Activated CD8-positive, alpha-beta memory T cell treated with anti-CD3 and anti-CD28 coated beads for 1 hour (primary cell): ENCODE measurements around the gene RPL36AL.
"Not testable (repeated sequence)": the region's sequence is repeated elsewhere in the genome, so short reads cannot be mapped to it uniquely, and the experiment has no call there.

Experiments used
- DNase-seq, 2 donors: peaks; one replicate each; pipeline ENCODE4 v3.0.0-alpha.2; 2020; ENCODE audit warnings: low read depth in 1 of 2; ENCODE audit errors: extremely low read depth in 1 of 2

RPL36AL gene

DNA sequence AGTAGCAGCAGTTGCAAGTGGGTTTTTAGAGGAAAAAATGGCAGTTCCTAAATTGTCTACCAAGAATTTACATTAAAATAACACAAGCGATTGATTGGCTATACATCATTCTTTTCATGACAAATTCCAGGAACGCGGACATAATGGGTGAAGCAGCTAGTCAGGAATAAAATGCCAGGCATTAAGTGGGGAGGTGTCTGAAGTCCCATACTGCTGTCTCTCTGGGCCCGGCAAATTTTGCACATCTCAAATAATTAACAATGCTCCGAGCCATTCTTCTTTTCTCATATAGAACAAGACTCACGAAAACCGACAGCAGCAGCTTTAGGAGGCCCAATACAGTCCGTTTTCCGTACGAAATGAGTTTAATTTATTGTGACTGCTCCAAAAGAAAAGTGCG, 696 bp downstream of the RPL36AL start:
- DNase-seq, result no peak

DNA sequence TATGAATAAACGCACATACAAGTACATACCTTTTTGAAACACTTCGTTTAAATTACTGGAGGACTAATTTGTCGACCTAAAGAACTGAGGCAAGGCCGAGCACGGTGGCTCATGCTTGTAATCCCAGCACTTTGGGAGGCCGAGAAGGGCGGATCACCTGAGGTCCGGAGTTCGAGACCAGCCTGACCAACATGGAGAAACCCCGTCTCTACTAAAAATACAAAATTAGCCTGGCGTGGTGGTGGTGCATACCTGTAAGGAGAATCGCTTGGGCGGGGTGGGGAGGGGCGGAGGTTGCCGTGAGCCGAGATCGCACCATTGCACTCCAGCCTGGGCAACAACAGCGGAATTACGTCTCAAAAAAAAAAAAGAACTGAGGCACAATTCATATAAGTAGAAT, 1.2 kb downstream of the RPL36AL start:
- DNase-seq, result not testable (repeated sequence)

DNA sequence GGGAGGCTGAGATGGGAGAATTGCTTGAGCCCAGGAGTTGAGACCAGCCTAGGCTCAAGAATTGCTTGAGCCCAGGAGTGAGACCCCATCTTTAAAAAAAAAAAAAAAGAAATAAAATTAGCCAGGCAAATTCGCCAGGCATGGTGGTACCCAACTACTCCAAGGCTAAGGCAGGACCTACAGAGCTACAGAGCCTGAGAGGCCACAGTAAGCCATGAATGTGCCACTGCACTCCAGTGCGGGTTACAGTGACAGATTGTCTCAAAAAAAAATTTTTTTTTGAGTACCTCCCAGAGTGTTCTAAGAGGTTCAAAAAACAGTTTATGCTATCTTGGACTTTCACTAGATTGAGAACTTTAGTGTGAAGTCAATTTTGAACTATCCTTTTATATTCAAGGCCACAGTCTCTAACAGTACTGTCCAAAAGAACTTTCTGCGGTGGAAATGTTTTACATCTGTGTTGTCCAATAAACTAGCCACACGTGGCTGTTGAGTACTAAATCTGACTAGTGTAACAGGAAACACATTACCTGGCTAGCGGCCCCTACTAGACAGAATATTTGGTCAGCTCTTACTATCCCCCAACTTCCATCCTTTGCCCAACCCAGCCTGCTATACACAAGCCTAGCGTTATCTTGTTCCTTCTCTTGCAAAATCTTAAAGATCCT, 2.4 kb downstream of the RPL36AL start:
- no peak for DNase-seq

DNA sequence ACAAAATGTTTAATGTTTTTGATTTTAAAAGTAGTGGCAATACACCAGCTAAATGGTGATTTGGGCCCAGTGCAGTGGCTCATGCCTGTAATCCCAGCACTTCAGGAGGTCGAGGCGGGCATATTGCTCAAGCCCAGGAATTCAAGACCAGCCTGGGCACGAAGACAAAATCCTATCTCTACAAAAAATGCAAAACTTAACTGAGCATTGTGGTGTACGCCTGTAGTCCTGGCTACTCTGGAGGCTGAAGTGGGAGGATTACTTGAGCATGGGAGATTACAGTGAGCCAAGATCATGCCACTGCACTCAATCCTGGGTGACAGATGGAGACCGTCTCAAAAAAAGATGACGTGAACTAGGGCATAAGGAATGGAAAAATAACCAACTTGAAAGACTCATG, 4.7 kb downstream of the RPL36AL start:
- DNase-seq, result no peak

DNA sequence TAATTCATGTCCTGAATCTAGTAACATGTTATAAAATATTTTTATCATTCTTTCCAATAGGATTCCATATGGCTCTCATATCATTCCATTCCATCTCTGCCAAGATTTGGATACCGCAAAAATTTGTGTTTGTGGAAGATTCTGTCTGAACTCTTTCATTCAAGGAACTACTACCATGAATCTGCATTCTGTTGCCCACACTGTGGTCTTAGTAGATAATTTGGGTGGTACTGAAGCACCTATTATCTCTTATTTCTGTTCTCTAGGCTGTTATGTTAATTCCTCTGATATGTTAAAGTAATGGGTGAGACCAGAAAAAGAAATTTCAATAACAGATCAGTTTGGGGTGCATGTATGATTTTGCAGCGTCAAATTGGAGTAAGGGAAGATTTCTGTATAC, 6.2 kb downstream of the RPL36AL start:
- DNase-seq, result no peak

DNA sequence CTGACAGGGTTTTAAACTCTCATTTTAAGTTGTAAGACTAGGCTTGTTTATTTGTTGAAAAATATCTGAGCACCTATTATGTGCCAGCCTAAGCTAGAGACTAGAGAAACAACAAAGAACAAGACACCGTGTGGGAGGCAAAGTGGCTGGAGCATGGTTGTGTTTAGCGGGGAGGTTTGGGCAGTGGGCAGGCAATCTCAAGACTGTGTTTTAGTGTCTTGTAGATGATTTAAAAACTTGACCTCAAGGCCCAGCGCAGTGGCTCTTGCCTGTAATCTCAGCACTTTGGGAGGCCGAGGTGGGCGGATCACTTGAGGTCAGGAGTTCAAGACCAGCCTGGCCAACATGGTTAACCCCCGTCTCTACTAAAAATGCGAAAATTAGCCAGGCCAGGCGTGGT, 7.8 kb downstream of the RPL36AL start:
- DNase-seq, result no peak

DNA sequence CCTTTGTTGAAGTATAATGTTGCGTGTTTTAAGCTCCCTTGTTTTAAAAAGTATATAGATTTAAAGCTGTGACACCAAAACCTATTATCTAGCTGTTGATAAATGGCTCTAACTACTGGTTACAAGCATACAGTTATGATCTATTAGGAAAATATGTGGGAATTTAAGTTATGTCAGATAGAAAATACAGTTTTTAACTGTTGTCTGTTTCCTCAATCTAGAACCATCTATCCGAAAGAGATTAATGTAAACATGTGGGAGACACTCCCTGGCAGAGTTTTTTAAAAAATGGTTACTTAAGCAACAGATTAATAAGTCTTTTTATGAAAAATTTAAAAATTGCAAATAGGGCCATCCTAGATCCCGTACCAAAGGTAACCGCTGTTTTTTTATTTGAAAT, 8.2 kb downstream of the RPL36AL start:
- DNase-seq, result no peak

DNA sequence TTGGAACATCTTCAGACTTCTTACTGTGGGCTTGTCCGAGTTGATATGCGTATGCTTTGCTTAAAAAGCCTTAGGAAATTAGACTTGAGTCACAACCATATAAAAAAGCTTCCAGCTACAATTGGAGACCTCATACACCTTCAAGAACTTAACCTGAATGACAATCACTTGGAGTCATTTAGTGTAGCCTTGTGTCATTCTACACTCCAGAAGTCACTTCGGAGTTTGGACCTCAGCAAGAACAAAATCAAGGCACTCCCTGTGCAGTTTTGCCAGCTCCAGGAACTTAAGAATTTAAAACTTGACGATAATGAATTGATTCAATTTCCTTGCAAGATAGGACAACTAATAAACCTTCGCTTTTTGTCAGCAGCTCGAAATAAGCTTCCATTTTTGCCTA, 12.8 kb downstream of the RPL36AL start:
- DNase-seq, result no peak

DNA sequence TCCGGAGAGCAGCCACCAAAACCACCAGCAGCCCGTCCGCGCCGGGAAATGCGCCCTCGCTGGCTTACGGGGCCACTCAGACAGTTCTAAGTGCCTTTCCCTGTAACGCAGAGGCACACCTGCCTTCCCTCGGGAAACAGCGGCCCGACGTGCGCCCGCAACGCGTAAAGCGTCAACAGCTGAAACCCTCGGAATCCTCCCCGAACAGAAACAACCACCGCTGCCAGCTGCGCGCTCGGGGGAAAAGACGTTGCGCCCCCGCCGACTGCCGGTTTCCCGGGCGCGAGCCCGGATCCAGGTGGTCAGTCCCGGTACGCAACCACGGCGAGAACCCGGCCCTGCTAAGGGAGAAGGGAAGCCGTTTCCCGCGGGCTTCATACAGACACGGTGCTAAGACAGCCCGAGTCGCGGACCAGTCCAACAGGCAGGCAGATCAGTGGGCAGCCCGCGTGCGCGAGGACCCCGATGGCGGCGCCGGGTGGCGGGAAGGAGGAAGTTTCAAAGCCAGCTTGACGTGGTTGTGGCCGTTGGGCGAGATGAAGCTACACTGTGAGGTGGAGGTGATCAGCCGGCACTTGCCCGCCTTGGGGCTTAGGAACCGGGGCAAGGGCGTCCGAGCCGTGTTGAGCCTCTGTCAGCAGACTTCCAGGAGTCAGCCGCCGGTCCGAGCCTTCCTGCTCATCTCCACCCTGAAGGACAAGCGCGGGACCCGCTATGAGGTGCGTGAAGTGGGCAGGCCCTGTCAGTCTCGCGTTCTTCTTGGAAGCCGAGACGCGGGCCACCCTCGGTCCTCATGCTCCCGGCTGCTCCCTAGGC, 21.7 kb downstream of the RPL36AL start, which contains the start of gene LRR1:
LRR1 (plus strand) TSS at position 456 of the 816 bp plus-strand sequence; CDS start at position 537, 81 bp downstream.
- peak; percentile 57 to 78 for DNase-seq

DNA sequence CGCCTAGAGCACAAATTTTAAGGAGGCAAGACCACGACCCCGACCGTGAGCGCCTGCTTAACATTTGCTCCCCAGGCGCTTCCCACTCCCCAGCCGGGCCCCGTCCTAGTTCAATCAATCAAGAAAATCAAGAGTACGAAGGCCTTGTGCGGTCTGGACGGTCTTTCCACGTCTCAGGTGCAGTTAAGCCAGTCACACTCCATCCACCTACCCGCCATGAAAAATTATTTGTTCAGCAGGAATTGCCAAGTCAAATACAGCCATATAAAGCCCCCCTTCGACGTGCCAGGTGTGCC, 22.3 kb downstream of the RPL36AL start:
- no peak for DNase-seq

DNA sequence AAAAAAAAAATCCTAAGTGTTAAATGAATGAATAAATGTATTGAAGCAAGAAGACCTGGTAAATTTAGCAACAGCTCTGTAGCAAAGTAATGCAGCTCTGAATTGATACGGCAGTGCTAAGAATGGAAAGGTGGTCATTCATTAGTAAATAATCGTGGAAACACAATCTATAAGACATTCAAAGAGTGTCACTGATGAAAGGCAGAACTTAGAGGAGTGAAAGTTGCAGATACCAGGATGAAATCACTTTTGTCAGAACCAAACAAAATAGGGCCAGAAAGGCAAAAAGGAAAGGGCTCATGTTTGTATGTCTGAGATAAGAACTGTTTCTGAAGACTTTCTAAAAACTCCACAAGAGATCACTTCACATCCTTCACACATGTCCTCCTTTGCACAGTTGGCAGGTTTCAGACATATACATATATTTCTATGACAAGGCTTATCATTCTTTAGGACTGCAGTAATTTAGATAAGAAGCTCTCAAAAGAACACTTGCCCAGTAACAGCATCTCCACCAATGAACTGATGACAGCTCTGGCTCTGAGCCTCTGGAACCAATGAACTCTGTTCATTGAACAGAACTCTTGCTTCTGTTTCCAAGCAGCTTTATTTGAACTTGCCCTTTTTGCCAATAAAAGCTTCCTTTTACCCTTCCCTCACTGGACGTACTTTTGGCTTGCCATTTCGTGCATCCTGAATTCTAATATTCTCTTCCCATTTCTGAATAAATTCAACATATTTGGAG, 25.9 kb downstream of the RPL36AL start:
- no peak for DNase-seq

DNA sequence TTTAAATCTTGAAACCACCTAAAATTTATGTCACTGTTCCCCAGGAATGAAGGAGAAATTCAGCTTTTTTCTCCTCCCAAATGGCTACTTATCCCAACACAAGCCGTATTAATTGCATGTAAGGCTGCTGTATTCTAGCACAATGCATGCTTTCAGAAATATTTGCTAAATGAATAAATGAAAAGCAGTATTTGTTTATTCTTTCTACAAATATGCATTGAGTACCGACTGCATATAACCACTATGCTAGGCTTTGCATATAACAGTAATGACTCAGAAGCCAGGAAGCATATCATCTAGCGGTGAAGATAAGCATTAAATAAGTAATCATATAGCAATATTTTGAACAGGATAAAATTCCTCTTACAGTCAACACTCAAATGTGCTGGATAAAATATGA, 27.4 kb downstream of the RPL36AL start:
- DNase-seq, result no peak

DNA sequence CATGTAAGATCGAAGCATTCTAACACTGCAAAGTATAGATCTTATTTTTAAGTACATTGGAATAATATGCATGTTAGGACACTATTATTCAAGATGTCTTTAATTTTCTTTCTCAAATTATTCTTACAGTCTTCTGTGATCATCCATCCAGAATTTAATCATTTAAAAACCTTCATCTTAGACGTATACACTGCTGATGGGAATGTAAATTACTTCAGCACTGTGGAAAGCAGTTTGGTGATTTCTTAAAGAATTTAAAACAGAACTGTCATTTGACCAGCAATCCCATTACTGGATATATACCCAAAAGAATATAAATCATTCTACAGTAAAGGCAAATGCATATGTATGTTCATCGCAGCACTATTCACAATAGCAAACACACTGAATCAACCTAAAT, 31.0 kb downstream of the RPL36AL start:
- no peak for DNase-seq

DNA sequence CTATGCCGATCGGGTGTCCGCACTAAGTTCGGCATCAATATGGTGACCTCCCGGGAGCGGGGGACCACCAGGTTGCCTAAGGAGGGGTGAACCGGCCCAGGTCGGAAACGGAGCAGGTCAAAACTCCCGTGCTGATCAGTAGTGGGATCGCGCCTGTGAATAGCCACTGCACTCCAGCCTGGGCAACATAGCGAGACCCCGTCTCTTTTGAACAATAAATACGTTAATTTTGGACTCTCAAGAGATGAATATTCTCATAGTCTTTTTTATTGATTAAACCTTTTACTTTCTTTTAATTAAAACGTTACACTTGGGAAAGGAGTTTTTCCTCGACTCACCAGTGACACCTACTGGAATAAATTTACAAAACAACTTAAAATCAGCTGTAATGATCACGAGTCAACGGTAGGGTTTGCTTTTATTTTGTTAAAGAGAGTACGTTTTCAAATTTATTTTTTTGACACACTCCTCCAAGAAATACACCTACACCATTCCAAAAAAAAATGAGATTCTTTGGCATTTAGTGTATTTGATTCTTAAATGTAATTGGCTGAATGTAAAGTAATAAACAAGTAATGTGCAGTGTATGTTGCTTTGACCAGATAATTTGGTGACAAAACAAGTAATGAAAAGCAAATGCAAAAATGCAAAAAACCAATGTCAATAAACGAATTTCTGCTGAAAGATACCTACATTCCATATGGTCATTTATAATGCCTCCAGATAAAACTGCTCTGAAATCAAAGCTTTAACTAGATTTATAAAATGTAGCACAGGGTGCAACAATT, 33.6 kb downstream of the RPL36AL start:
- DNase-seq, result no peak

DNA sequence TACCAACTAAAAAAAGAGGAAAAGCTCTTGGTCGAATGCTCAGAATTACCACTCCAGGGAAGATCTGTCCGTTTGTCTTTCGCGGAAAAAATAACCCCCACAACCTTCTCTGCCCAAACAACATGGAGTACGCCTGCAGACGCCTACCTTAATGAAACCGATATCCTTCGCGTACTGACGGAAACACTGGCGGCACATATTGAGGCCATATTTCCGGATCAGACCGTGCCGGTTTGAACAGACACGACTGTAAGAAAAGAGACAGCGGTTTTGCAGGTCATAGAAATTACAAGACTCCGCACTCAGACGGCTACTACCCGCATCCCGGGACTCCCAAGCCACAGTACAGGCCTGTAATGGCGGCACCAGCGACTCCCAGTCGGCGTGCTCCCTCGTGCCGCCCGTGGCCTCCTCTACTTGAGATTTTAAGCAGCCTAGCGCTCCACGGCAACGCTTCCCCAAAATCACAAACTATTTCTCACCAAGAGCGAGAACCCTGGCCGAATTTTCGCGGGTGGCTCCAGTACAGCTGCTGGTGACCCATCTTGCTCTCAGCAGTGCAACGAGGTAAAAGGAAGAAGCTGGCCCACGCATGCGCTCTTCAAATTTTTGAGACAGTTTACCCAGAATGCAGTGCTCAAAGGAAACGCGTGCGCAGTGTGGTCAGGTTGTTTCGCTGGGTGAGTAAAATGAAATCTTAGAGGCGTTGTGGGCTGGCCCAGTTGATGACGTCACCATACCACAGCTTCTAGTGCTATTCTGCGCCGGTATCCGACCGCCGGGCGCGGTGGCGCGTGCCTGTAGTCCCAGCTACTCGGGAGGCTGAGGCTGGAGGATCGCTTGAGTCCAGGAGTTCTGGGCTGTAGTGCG, 34.4 kb downstream of the RPL36AL start, which contains the start of gene RPS29:
RPS29 (minus strand) TSS at position 578 of the 870 bp plus-strand sequence; CDS start at position 544, 34 bp downstream.
- DNase-seq, result peak; percentile 93 to 98

DNA sequence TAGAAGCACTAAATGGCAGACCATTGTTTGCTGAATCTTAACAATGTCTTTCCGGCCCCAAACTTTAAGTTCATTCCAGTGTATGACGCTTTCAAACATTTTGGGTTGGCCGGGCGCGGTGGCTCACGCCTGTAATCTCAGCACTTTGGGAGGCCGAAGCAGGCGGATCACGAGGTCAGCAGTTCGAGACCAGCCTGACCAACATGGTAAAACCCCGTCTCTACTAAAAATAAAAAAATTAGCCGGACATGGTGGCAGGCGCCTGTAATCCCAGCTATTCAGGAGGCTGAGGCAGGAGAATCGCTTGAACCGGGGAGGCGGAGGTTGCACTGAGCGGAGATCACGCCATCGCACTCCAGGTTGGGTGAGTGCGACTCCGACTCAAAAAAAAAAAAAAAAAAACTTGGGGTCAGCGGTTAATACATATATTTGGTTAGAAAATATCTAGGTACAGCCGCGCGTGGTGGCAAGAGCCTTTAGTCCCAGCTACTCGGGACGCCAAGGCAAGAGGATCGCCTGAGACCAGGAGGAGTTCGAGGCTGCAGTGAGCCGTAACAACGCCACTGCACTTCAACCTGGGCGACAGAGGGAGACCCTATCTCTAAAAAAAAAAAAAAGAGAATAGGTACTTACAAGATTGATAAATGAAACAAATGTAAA, 35.3 kb downstream of the RPL36AL start:
- DNase-seq, result not testable (repeated sequence)

DNA sequence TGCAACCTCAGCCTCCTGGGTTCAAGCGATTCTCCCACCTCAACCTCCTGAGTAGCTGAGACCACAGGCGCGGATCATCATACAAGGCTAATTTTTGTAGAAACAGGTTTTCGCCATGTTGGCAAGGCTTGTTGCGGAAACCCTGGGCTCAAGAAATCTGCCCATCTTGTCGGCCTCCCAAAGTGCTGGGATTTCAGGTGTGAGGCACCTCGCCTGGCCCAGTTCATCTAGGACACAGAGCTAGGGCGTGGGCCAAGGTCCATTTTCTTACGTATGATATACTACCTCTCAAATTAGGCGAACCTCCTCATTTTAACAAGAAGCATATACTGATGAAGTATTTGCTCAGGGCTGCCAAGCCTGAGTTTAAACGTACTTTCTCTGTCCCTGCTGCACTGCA, 36.4 kb downstream of the RPL36AL start:
- no peak for DNase-seq

DNA sequence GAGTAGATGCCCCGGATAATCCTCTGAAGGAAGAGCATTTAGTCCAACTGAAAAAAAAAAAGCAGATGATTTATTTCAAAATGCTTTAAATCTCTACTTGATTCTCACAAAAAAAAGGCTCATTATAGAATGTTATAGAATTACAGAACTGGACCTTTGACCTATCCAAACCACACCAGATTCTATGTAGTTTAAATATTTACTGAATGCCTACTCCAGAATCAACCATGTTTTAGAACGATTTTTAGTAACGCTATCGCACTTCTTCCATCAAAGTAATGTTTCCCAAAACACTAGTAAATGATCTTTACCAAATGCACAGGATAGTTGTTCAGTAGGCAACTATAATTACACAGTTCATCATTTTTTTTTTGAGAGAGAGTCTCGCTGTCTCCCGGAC, 36.8 kb downstream of the RPL36AL start:
- DNase-seq, result no peak
